GM12874 (cell line): ENCODE results near the gene DIAPH2.

ENCODE experiments used
- TF ChIP-seq, protein P1 (sequence below): IDR thresholded peaks from 2 replicates; pipeline ENCODE4 v1.5.1; 2011; ENCODE audit warnings: low read depth, mild to moderate bottlenecking, control low read depth, low read length, moderate library complexity; ENCODE audit not compliant: insufficient read depth

DIAPH2 gene

DNA sequence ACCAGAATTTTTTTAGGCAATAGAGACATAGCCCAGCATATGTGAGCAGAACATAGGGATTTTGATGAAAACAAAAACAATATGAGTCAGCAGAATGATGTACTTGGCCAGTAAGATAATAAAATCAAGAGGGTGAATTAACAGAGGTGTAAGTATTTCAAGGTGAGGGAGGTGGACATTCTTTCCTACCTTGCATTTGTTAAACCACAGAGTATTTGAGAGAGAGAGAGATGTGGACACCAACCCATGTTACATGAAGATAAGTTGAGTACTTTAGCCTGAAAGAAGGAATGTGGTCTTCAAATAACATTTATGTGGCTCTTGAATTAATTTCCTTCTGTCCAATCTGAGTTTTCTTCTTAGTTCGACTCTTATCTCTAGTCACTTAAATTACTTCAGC is 68.6 kb downstream of the DIAPH2 start:
- TF ChIP-seq, protein P1, sequence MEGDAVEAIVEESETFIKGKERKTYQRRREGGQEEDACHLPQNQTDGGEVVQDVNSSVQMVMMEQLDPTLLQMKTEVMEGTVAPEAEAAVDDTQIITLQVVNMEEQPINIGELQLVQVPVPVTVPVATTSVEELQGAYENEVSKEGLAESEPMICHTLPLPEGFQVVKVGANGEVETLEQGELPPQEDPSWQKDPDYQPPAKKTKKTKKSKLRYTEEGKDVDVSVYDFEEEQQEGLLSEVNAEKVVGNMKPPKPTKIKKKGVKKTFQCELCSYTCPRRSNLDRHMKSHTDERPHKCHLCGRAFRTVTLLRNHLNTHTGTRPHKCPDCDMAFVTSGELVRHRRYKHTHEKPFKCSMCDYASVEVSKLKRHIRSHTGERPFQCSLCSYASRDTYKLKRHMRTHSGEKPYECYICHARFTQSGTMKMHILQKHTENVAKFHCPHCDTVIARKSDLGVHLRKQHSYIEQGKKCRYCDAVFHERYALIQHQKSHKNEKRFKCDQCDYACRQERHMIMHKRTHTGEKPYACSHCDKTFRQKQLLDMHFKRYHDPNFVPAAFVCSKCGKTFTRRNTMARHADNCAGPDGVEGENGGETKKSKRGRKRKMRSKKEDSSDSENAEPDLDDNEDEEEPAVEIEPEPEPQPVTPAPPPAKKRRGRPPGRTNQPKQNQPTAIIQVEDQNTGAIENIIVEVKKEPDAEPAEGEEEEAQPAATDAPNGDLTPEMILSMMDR: no peak

DNA sequence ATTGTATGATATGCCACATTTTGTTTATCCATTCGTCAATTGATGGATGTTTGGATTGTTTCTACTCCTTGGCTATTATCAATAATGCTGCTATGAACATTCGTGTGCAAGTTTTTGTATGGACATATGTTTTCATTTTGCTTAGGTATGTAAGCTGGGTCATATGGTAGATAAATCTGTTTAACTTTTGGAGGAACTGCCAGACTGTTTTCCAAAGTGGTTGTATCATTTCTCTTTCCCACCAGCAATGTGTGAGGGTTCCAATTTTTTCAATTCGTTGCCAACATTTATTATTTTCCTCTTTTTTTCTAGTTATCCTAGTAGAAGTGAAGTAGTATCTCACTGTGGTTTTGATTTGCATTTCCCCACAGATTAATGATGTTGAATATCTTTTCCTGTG is 71.8 kb downstream of the DIAPH2 start:
- TF ChIP-seq, protein P1: no peak

DNA sequence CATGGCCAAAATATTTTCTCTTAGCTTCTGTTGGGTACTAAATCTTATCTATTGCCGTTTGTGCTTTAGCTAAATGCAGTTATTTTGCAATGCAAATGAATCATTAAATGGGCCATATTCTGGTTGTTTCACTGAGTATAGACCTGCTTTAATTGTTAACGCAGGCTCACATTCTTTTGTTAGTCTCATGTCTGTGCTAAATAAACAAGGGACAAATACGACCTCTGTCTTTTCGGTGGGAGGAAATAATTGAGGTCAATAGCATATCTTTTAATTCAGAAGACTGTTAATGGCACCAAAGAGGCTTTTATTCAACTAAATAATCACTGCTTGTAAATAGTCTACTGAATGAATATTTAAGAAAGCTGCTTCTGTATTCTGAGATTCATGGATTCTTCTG is 76.9 kb downstream of the DIAPH2 start:
- TF ChIP-seq, protein P1: no peak

DNA sequence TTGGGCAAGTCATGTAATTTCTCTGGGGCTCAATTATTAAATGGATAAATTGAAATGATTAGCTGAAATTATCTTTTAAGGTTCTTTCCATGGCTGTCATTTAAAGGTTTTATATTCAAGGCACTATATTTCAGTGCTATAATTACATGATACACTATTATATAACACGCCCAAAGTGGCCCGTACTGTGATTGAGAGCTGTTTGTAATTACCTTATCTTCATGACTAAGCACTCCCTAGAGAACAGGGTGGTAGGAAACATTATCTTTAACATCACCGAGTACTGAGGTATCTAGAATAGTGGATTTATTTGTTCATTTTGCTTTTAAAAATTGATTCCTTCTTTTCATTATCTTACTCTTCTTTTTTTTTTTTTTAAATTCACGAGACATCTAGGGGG is 79.0 kb downstream of the DIAPH2 start:
- TF ChIP-seq, protein P1: no peak

DNA sequence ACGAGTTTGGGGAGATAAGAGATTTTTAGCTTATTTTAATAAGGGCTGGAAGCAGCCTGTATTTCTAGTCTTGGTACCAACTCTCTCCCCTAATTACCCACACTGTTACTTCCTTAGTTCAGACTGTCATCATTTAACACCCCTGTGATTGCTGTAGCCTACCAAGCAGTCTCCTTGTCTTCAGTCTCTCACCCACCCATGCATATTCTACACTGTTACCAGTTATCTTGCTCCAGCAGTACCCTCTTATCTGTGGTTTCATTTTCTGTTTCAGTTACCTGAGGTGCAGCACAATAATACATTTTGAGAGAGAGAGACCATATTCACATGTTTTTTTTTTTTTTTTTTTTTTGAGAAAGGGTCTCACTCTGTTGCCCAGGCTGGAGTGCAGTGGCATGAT is 80.2 kb downstream of the DIAPH2 start:
- TF ChIP-seq, protein P1: no peak

DNA sequence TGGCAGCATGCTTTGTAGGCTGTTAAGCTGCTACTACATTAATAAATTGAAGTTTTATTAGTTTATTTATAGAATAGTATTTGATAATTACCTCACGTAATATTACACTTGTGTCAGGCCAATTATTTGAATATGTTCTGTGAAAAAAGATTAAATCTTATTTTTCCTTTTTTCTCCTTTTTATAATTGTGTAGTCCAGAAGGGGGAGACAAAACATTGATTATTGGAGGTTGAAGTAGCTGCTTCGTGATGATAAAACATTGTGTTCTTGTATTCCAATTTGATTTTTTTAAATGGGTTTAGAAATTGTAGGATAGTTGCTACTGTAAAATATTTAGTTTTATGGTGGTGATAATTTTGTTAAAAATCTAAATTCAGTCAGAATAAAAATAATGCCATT is 85.7 kb downstream of the DIAPH2 start:
- TF ChIP-seq, protein P1: no peak

DNA sequence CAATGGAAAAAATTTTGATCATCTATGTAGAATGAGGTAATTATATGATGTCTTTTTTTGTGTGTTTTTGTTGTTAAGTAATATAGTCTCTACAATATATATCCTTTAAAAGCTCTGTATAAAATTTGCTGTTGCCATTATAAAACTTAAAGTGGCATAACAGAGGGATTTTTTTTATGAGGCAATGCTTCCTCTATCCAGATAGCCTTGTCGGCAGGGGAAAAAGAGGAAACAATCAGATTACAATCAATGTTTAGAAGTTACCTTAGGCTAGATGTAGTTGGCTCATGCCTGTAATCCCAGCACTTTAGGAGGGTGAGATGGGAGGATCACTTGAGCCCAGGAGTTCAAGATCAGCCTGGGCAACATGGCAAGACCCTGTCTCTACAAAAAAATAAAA is 86.8 kb downstream of the DIAPH2 start:
- TF ChIP-seq, protein P1: no peak

DNA sequence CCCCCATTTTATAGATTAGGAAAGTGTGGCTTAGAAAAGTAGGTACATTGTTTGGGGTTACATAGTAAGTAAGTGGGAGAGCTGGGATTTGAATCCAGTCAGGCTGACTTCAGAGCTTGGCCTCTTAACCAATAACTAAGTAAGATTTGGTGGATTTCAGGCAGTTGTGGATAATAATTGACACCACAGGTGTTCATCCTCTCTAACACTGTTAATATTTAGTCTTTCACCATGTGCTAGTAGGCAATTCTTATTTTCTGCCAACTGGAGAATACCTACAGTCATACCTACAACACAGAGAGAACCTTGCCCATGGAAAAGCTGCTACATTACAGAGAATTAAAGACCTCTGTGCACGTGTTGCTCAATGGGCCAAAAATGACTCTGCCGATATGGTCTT is 89.5 kb downstream of the DIAPH2 start:
- TF ChIP-seq, protein P1: no peak
